ENCODE measurements around the gene TMEM53. TPM values are rescaled to one million over a fixed set of nuclear protein-coding genes. Genes with fewer than 3 reads are reported as not detected.

The TMEM53 gene
- 10 to 100 TPM in 1 of 5 donors, 1 to 10 TPM in 4; 2.4 to 22.8 (median 4.9) TPM for total RNA-seq
- polyA plus RNA-seq = 1 to 10 TPM; 6.9 to 9.4 (median 7.3) TPM
- long read RNA-seq, donor 1, partial matches to known transcripts = 36 of 45 reads
- long read RNA-seq, donor 1, other reads (novel, unspliced or antisense) = 5 of 45 reads
- long read RNA-seq, donor 2, partial matches to known transcripts = 0 of 8 reads
- long read RNA-seq, donor 2, other reads (novel, unspliced or antisense) = 0 of 8 reads
- long read RNA-seq, donor 3, partial matches to known transcripts = 0 of 4 reads
- long read RNA-seq, donor 3, other reads (novel, unspliced or antisense) = 0 of 4 reads
- long read RNA-seq, donor 4 = 0 reads
- long read RNA-seq, donor 5, partial matches to known transcripts = 25 of 30 reads
- long read RNA-seq, donor 5, other reads (novel, unspliced or antisense) = 0 of 30 reads
- long read RNA-seq, donor 6 = 0 reads
- long read RNA-seq, donor 7, transcript TMEM53-202 (3 exons, 2,310 nt) = major isoform, 7 of 7 reads
- long read RNA-seq, donor 7, partial matches to known transcripts = 0 of 7 reads
- long read RNA-seq, donor 7, other reads (novel, unspliced or antisense) = 0 of 7 reads
- long read RNA-seq, donor 8, partial matches to known transcripts = 0 of 8 reads
- long read RNA-seq, donor 8, other reads (novel, unspliced or antisense) = 0 of 8 reads
- long read RNA-seq, donor 9, partial matches to known transcripts = 0 of 9 reads
- long read RNA-seq, donor 9, other reads (novel, unspliced or antisense) = 0 of 9 reads
- long read RNA-seq, donor 10, partial matches to known transcripts = 0 of 2 reads
- long read RNA-seq, donor 10, other reads (novel, unspliced or antisense) = 0 of 2 reads

DNA sequence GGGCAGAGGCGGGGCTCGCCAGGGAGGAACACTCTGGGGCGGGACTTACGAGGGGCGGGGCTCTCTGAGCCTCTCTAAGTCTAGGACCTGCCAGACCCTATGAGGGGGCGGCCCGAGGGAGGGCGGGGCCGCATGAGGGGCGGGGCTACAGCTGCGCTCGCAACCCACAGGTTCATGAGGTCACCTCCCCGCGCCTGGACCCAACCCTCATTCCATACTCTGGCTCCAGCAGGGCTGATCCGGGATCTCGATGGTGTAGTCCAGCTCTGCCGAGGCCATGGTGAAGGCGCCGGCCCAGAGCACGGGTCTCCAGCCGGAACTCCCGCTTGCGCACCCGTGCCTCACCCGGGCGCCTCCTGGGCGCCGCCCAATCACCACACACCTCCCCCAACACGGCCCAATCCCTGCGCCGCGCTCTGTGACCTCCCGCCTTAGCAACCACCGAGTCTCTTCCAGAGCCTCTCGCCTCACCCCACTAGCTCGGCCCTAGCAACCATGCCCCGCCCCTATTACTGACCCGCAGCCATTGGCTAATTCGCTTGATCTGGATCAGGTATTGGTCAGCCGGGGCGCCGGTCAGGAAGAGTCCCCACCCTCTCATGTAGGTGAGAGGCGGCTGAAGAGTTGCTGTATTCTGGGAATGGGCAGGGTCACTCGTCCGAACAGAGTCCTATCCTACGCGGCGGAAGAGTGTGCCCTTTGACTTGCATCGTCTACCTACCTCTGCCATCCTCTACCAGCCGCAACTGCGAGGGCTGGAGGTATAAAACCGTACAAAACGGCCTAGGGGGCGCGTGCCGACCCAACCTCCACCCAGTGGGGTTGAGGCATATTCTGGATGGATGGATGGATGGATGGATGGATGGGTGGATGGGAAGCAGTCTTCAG, at the start of gene TMEM53, which contains the start of gene ARMH1:
Gene TMEM53 (minus strand): TSS at position 369 of the 888 bp plus-strand sequence. CDS start 90 bp downstream, at position 279.
Gene ARMH1 (plus strand): TSS at position 602 of the 888 bp plus-strand sequence. CDS start 14,984 bp downstream, outside the sequence.
- Histone ChIP-seq H3K27me3 (no peaks in the 10 kb centered on the region), H3K36me3 (peaks cover 0 to 4% (median 0%) of the 10 kb centered on the region in 4 donors), H3K4me3 (peak within 1 kb of the TSS; percentile 43 to 68 (median 54)), H3K9me3 (no peaks in the 10 kb centered on the region), H3K27ac (peak within 1 kb of the TSS; percentile 93 to 99 (median 98)), H3K4me1 (peaks cover 24 to 62% (median 33%) of the 10 kb centered on the region in 4 donors)
- peak; percentile 99 to 100 for DNase-seq
- TF ChIP-seq POLR2AphosphoS5 (IDR thresholded peaks at IDR 0.05) (peak; percentile 7 to 74 (median 39)), POLR2A (IDR thresholded peaks at IDR 0.05) (peak in 2 of 4 donors; percentile 21 to 53), EP300 (IDR thresholded peaks at IDR 0.05) (no peak), CTCF (IDR thresholded peaks at IDR 0.05) (no peak)
- WGBS, 5 donors = 0 to 2% (median 1%) methylated on average over 19 to 56 of the region's 56 CpGs
- intact Hi-C loops (cut with DNase I; ENCODE audit: low total_unique reads) = no loop called here

- intact Hi-C loops (cut with DNase I; ENCODE audit: low total_unique reads) = no loop called here
- TF ChIP-seq POLR2AphosphoS5 (IDR thresholded peaks at IDR 0.05) (no peak), CTCF (IDR thresholded peaks at IDR 0.05) (no peak), POLR2A (IDR thresholded peaks at IDR 0.05) (no peak), EP300 (IDR thresholded peaks at IDR 0.05) (no peak)
- no peak for DNase-seq
- Histone ChIP-seq H3K36me3 (no peaks in the 10 kb centered on the region), H3K9me3 (no peaks in the 10 kb centered on the region), H3K27ac (peak overlapping the region in 2 of 5 donors; percentile 7), H3K27me3 (peaks cover 0 to 13% (median 0%) of the 10 kb centered on the region in 3 donors), H3K4me3 (no peak overlapping the region), H3K4me1 (peaks cover 0 to 13% (median 0%) of the 10 kb centered on the region in 4 donors)
- 77 to 88% (median 79%) methylated on average over 25 to 28 of the region's 28 CpGs for WGBS, 5 donors
Measured at GRCh38 chr1:44723496-44724295, 49.4 kb upstream of the TMEM53 start.

GRCh38 chr1:44723064-44723463, 48.8 kb upstream of the TMEM53 start:
- Histone ChIP-seq H3K4me3 (no peak overlapping the region), H3K4me1 (peaks cover 0 to 14% (median 0%) of the 10 kb centered on the region in 4 donors), H3K9me3 (no peaks in the 10 kb centered on the region), H3K36me3 (no peaks in the 10 kb centered on the region), H3K27ac (peak overlapping the region in 1 of 5 donors; percentile 7), H3K27me3 (peaks cover 0 to 13% (median 0%) of the 10 kb centered on the region in 3 donors)
- intact Hi-C loops (cut with DNase I; ENCODE audit: low total_unique reads) = no loop called here
- 72 to 87% (median 79%) methylated on average over 9 of the region's 9 CpGs for WGBS, 5 donors
- DNase-seq = no peak
- TF ChIP-seq POLR2AphosphoS5 (IDR thresholded peaks at IDR 0.05) (no peak), CTCF (IDR thresholded peaks at IDR 0.05) (no peak), EP300 (IDR thresholded peaks at IDR 0.05) (no peak), POLR2A (IDR thresholded peaks at IDR 0.05) (no peak)

Data from stomach (tissue), 19 donors.